Esophagus squamous epithelium (tissue), 4 donors: Measurements from ENCODE around the gene NCOA1.

Source experiments
- POLR2A ChIP-seq, 4 donors: fragments of 450-650 bp; IDR thresholded peaks; one replicate each; pipeline ENCODE4 v1.6.1; 2017; ENCODE audit warnings: antibody characterized with exemption in 4 of 4, mild to moderate bottlenecking in 4 of 4, moderate library complexity in 3 of 4
- TF ChIP-seq, protein P1 (sequence below), 6 experiments: fragments of 450-650 bp in 4 of 6; fragments of 200-600 bp in 2 of 6; sonication (generic) in 2 of 6; IDR thresholded peaks; one replicate each; pipeline ENCODE4 v1.5.1; 2016 to 2019; ENCODE audit warnings: antibody characterized with exemption in 6 of 6, mild to moderate bottlenecking in 4 of 6, moderate library complexity in 4 of 6

- no peak for TF ChIP-seq POLR2A (IDR thresholded peaks at IDR 0.05)
- TF ChIP-seq, protein P1, sequence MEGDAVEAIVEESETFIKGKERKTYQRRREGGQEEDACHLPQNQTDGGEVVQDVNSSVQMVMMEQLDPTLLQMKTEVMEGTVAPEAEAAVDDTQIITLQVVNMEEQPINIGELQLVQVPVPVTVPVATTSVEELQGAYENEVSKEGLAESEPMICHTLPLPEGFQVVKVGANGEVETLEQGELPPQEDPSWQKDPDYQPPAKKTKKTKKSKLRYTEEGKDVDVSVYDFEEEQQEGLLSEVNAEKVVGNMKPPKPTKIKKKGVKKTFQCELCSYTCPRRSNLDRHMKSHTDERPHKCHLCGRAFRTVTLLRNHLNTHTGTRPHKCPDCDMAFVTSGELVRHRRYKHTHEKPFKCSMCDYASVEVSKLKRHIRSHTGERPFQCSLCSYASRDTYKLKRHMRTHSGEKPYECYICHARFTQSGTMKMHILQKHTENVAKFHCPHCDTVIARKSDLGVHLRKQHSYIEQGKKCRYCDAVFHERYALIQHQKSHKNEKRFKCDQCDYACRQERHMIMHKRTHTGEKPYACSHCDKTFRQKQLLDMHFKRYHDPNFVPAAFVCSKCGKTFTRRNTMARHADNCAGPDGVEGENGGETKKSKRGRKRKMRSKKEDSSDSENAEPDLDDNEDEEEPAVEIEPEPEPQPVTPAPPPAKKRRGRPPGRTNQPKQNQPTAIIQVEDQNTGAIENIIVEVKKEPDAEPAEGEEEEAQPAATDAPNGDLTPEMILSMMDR (IDR thresholded peaks at IDR 0.05) = no peak
Observed at GRCh38 chr2:24546669-24547068, 55.6 kb downstream of the NCOA1 start.
